GM18511 (cell line): ENCODE results near the gene ACSS1.

Experiments used
- ATAC-seq: cut with Tn5 transposase; IDR thresholded peaks from one replicate; pipeline ENCODE4 v1.9.1; 2021; ENCODE audit warnings: mild to moderate bottlenecking, moderate library complexity; ENCODE audit not compliant: unreplicated experiment

Gene ACSS1

DNA sequence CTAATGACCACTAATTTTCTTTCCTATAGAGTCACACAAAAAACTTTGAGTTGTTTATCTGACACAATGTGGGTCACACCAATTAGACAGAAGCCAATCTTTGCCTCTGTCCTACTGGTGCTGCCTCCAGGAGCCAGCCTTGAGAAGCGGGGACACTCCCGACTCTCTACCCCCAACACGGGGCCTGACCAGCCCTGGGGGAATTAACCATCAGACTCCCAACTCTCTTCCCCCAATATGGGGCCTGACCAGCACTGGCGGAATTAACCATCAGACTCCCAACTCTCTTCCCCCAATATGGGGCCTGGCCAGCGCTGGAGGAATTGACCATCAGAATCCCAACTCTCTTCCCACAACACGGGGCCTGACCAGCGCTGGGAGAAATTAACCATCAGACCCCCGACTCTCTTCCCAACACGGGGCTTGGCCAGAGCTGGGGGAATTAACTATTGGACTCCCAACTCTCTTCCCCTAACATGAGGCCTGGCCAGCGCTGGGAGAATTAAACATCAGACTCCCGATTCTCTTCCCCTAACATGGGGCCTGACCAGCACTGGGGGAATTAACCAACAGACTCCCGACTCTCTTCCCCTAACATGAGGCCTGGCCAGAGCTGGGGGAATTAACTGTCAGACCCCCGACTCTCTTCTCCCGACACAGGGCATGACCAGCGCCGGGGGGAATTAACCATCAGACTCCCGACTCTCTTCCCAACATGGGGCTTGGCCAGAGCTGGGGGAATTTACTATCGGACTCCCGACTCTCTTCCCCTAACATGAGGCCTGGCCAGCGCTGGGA, 96.4 kb downstream of the ACSS1 start:
- no peak for ATAC-seq

DNA sequence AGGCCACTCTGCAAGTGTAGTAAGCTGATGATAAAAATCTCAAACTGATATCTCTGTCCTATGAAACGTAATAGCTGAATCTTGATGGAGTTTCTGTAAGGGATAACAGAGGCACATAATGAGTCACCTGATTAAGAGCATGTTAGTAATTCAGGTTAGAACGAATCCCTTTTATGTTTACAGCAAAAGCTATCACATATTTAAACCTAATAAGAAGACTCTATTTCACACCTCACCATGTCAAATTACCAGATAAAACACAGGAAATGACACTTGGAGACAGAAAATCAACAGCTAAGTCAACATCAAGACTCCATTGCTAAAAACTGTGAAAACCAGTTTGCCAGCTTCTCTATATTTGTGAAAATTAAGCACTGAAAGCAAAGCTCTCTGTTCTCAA, 97.1 kb downstream of the ACSS1 start:
- no peak for ATAC-seq

DNA sequence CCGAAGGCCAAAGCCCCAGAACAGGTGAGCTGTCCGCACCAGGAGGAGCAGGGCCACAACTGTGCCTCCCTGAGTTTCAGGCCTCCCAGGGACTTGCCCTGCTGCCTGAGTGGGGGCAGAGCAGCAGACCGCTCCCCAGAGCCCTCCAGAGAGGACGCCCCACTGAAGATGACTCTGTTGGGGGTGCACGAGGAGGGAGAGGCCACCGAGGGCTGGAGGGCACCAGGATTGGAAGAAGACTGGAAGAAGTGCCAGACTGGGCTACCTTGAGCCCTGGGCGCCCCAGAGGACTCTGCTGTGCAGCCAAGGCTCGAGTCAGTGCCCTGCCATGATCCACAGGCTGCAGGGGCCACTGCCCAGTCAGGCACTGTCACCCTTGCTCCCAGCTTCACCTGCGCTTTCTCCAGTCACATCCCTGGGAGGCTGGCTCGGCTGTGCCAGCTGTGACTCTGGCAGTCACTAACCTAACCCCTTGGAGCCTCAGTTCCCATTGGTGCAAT, 97.6 kb downstream of the ACSS1 start:
- no peak for ATAC-seq

DNA sequence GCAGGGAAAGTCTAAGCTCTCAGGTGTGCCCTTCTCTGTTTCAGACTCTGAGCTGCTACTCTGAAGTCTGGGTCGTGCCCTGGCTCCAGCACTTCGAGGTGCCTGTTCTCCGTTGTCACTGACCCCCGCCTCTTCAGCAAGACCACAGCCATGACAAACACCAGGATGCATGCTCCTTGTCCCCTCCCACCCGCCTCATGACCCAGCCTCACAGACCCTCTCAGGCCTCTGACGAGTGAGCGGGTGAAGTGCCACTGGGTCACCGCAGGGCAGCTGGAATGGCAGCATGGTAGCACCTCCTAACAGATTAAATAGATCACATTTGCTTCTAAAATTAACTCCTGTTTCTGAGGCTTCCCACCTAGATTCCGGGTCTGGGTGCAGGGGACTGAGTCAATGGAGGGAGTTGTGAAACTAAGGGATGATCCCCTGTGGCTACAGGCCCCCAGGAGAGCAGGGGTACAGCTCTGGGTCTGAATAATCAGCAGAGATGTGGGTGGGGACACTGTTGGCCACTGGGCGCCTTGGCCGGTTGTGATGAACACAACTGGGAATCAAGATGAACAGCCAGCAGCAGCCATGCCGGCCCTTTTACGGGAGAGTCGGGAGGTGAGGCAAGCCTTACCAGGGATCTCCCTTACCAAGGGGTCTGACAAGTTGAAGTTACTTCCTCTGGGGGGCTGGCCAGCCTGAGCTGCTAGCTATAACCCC, 98.2 kb downstream of the ACSS1 start:
- no peak for ATAC-seq

DNA sequence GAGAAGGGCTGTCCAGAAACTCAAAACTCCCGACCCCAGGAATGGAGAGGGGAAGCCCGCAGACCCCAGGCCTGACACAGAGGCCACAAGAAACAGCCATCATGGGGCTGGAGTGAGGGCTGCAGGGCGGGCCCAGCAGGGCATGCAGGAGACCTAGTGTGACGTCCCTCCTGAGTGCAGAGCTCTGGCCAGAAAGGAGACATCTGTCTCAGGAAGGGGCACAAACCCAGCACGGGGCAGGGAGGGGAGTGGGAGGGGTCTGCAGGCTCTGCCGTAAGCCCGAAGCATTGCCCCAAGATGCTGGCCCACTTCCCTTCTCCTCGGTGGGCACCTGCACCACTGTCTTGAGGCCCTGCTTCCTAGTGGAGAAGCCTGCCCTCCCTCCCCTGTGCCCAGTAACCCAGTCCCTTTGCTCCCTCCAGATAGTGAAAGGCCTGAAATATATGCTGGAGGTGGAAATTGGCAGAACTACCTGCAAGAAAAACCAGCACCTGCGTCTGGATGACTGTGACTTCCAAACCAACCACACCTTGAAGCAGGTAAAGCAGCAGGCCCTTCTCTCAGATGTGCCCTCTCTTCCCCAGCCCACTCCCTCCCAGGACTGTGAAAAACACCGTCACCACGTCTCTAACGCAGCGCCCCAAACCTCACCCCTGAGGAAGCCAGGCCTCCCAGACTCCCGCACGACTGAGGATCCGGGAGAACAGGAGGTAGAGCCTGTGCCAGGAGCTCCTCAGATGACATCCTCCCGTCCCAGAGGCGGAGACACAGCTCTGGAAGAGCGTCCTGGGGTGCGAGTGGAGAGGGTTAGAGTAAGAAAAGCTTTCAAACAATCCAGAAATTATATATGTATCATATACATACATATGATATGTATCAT, 99.2 kb downstream of the ACSS1 start:
- ATAC-seq = no peak

DNA sequence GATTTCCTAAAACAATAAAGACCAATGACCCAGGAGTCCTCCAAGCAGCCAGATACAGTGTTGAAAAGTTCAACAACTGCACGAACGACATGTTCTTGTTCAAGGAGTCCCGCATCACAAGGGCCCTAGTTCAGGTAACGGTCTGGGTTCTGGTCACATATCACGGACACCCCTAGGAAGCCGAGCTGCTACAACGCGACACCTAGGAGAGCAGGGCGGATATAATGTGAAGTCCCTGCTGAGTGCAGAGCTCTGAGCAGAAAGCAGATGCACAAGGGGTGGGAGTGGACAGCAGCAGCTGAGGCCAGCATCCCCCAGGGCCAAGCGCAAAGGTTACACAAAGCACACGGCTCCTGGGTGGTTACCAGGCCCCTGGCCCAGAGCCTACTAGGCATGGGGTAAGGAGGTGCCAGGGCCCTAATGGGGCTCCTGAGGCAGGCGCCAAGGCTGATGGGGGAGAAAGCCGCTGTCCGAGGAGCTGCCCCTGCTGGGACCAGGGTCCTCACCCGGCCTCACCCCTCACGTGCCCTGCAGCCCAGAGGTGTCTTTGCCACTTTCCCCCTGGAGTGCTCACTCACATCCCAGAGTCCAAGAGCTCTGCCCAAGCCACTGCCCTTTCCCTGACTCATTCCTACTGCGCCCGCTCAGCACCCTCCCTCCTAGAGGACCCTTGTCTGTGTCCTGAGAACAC, 100.5 kb downstream of the ACSS1 start:
- ATAC-seq = no peak
